SKM-1 (cell line): ENCODE measurements around the gene PHACTR3.

ENCODE experiments used
- DNase-seq: peaks from one replicate; lab custom pipeline; 2025; ENCODE audit not compliant: unreplicated experiment; lab: John Stamatoyannopoulos, UW

Gene PHACTR3

GRCh38 chr20:59823491-59824259, 219.3 kb downstream of the PHACTR3 start:
- DNase-seq, result no peak

GRCh38 chr20:59824711-59825562, 220.6 kb downstream of the PHACTR3 start:
- DNase-seq, result no peak

- DNase-seq, result no peak
Measured at GRCh38 chr20:59825563-59825920, 221.2 kb downstream of the PHACTR3 start.

- DNase-seq, result no peak
Measured at GRCh38 chr20:59825944-59826759, 221.8 kb downstream of the PHACTR3 start.

- DNase-seq, result no peak
Measured at GRCh38 chr20:59827138-59828056, 223.1 kb downstream of the PHACTR3 start.

- DNase-seq, result no peak
Measured at GRCh38 chr20:59828125-59829053, 224.0 kb downstream of the PHACTR3 start.

- no peak for DNase-seq
Measured at GRCh38 chr20:59829054-59829785, 224.9 kb downstream of the PHACTR3 start.

GRCh38 chr20:59829786-59830664, 225.7 kb downstream of the PHACTR3 start:
- no peak for DNase-seq

GRCh38 chr20:59830665-59831023, 226.3 kb downstream of the PHACTR3 start:
- no peak for DNase-seq

GRCh38 chr20:59831024-59831915, 226.9 kb downstream of the PHACTR3 start:
- DNase-seq, result no peak

GRCh38 chr20:59831916-59832270, 227.6 kb downstream of the PHACTR3 start:
- no peak for DNase-seq

GRCh38 chr20:59832406-59833363, 228.3 kb downstream of the PHACTR3 start:
- DNase-seq, result no peak

GRCh38 chr20:59835057-59835447, 230.7 kb downstream of the PHACTR3 start:
- no peak for DNase-seq

- DNase-seq, result no peak
Measured at GRCh38 chr20:59835448-59836395, 231.4 kb downstream of the PHACTR3 start.

- DNase-seq, result no peak
Measured at GRCh38 chr20:59836767-59837166, 232.4 kb downstream of the PHACTR3 start.
